ENCODE data around the gene ZNF253. TPM values are rescaled to one million over a fixed set of nuclear protein-coding genes. Genes with fewer than 3 reads are reported as not detected.

ZNF253 gene
- total and polyA plus RNA-seq, 2 donors: 9.3 to 12.1 TPM

Other genes with a start within 250 kb of the ZNF253 start
- 4.1 TPM for gene PBX4, start 247.2 kb upstream of the ZNF253 start, total RNA-seq
- gene PBX4, start 247.2 kb upstream of the ZNF253 start, polyA plus RNA-seq: 26.7 TPM
- gene LPAR2, start 237.7 kb upstream of the ZNF253 start, total RNA-seq: 5.9 TPM
- 53.8 TPM for gene LPAR2, start 237.7 kb upstream of the ZNF253 start, polyA plus RNA-seq
- gene GMIP, start 222.2 kb upstream of the ZNF253 start, total RNA-seq: 16.6 TPM
- 37.3 TPM for gene GMIP, start 222.2 kb upstream of the ZNF253 start, polyA plus RNA-seq
- 15.1 TPM for gene ATP13A1, start 202.2 kb upstream of the ZNF253 start, total RNA-seq
- 59.1 TPM for gene ATP13A1, start 202.2 kb upstream of the ZNF253 start, polyA plus RNA-seq
- gene ZNF101, start 197.0 kb upstream of the ZNF253 start, total RNA-seq: 37.8 TPM
- 66.6 TPM for gene ZNF101, start 197.0 kb upstream of the ZNF253 start, polyA plus RNA-seq
- gene ZNF14, start 132.8 kb upstream of the ZNF253 start, total RNA-seq: 5.9 TPM
- gene ZNF14, start 132.8 kb upstream of the ZNF253 start, polyA plus RNA-seq: 9.7 TPM
- 15.6 TPM for gene ZNF506, start 44.1 kb upstream of the ZNF253 start, total RNA-seq
- 14.4 TPM for gene ZNF506, start 44.1 kb upstream of the ZNF253 start, polyA plus RNA-seq
- gene ZNF93, start 35.1 kb downstream of the ZNF253 start, total RNA-seq: 11.0 TPM
- gene ZNF93, start 35.1 kb downstream of the ZNF253 start, polyA plus RNA-seq: 4.6 TPM
- gene ZNF682, start 173.6 kb downstream of the ZNF253 start, total RNA-seq: 4.7 TPM
- 19.6 TPM for gene ZNF682, start 173.6 kb downstream of the ZNF253 start, polyA plus RNA-seq
- gene ZNF90, start 212.1 kb downstream of the ZNF253 start, total RNA-seq: 3.2 TPM
- gene ZNF90, start 212.1 kb downstream of the ZNF253 start, polyA plus RNA-seq: 3.6 TPM